Keratinocyte (primary cell): ENCODE data around the gene GPC5.
"Not testable (repeated sequence)": the region's sequence is repeated elsewhere in the genome, so short reads cannot be mapped to it uniquely, and the experiment has no call there.

Experiments used
- EZH2 ChIP-seq: IDR thresholded peaks from one replicate; pipeline ENCODE4 v1.6.1; 2012; ENCODE audit warnings: inconsistent platforms, mild to moderate bottlenecking, low read length, moderate library complexity
- TF ChIP-seq, protein P1 (sequence below), 3 experiments: IDR thresholded peaks in 1 of 3; conservative IDR thresholded peaks in 1 of 3; optimal IDR thresholded peaks in 1 of 3; 2 replicates in 2 of 3; 3 replicates in 1 of 3; pipeline versions ENCODE3 to v1.5.1; 2011; ENCODE audit warnings: low read length in 3 of 3, mild to moderate bottlenecking in 3 of 3, moderate library complexity in 2 of 3, control low read depth in 1 of 3, inconsistent platforms in 1 of 3; ENCODE audit not compliant: insufficient read depth in 2 of 3; ENCODE audit errors: extremely low read depth in 1 of 3

DNA sequence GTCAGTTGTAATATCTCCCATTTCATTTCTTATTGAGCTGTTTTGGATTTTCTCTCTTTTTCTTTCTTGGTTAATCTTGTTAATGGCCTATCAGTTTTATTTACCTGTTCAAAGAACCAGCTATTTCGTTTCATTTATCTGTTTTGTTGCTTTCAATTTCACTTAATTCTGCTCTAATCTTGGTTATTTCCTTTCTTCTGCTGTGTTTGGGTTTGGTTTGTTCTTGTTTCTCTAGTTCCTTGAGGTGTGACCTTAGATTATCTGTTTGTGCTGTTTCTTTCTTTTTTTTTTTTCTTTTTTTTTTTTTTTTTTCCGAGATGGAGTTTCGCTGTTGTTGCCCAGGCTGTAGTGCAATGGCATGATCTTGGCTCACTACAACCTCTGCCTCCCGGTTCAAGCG lies 896.1 kb downstream of the GPC5 start:
- TF ChIP-seq, protein P1, sequence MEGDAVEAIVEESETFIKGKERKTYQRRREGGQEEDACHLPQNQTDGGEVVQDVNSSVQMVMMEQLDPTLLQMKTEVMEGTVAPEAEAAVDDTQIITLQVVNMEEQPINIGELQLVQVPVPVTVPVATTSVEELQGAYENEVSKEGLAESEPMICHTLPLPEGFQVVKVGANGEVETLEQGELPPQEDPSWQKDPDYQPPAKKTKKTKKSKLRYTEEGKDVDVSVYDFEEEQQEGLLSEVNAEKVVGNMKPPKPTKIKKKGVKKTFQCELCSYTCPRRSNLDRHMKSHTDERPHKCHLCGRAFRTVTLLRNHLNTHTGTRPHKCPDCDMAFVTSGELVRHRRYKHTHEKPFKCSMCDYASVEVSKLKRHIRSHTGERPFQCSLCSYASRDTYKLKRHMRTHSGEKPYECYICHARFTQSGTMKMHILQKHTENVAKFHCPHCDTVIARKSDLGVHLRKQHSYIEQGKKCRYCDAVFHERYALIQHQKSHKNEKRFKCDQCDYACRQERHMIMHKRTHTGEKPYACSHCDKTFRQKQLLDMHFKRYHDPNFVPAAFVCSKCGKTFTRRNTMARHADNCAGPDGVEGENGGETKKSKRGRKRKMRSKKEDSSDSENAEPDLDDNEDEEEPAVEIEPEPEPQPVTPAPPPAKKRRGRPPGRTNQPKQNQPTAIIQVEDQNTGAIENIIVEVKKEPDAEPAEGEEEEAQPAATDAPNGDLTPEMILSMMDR (optimal IDR thresholded peaks at IDR 0.05 in 1 of 3, IDR thresholded peaks at IDR 0.05 in 1 of 3, conservative IDR thresholded peaks at IDR 0.05 in 1 of 3; ENCODE audit: extremely low read depth in 1 of 3, insufficient read depth in 2 of 3, low read length in 3 of 3) = not testable (repeated sequence)
- not testable (repeated sequence) for TF ChIP-seq EZH2
